Measurements from ENCODE around the gene SEC62.

The SEC62 gene

GRCh38 chr3:170046269-170047132 lies 79.9 kb downstream of the SEC62 start:
- FAIRE-seq = no peak

GRCh38 chr3:170047133-170047404 lies 80.5 kb downstream of the SEC62 start:
- FAIRE-seq (no peak), DNase-seq (ENCODE audit: insufficient read length) (no peak)
- TF ChIP-seq POLR2A (IDR thresholded peaks at IDR 0.05; ENCODE audit: low read depth, low read length) (no peak), TAF1 (IDR thresholded peaks at IDR 0.05; ENCODE audit: borderline replicate concordance, low read depth, low read length) (no peak)

More at GRCh38 chr3:170046269-170047132, 79.9 kb downstream of the SEC62 start:
- no peak for TF ChIP-seq POLR2A (IDR thresholded peaks at IDR 0.05; ENCODE audit: low read depth, low read length)
- no peak for TF ChIP-seq TAF1 (IDR thresholded peaks at IDR 0.05; ENCODE audit: borderline replicate concordance, low read depth, low read length)
- no peak for TF ChIP-seq POLR2AphosphoS5 (IDR thresholded peaks at IDR 0.05; ENCODE audit: low read depth, low read length)
- no peak for DNase-seq (ENCODE audit: insufficient read length)

Data from GM12892 (cell line).